Left ventricle myocardium inferior (tissue), 1 donor: ENCODE results near the gene SCAMP4. TPM values are rescaled to one million over a fixed set of nuclear protein-coding genes. Genes with fewer than 3 reads are reported as not detected.

Experiments used
- DNase-seq: peaks from one replicate; pipeline ENCODE4 v3.0.0-alpha.2; 2020
- H3K27ac ChIP-seq: fragments of 200-600 bp; replicated peaks from 2 replicates; pipeline ENCODE4 v1.8.0; 2021
- H3K27me3 ChIP-seq: fragments of 200-600 bp; 2 replicates; pipeline ENCODE4 v1.8.0; 2021; ENCODE audit warnings: low read depth
- H3K36me3 ChIP-seq: fragments of 200-600 bp; 2 replicates; pipeline ENCODE4 v1.8.0; 2021
- H3K4me1 ChIP-seq: fragments of 200-600 bp; 2 replicates; pipeline ENCODE4 v1.8.0; 2021
- H3K4me3 ChIP-seq: fragments of 200-600 bp; 2 replicates; pipeline ENCODE4 v1.8.0; 2021; ENCODE audit warnings: mild to moderate bottlenecking, moderate library complexity
- H3K9me3 ChIP-seq: fragments of 200-600 bp; replicated peaks from 2 replicates; pipeline ENCODE4 v1.8.0; 2021
- CTCF ChIP-seq: fragments of 200-600 bp; IDR thresholded peaks from 2 replicates; pipeline ENCODE4 v1.8.0; 2021; ENCODE audit warnings: antibody characterized with exemption, mild to moderate bottlenecking, borderline replicate concordance
- intact Hi-C: fragments of 100-400 bp; cut with micrococcal nuclease; formaldehyde crosslinking; loops from one replicate; pipeline ENCODE4 v1.11.0; 2022
- total RNA-seq: library from RNA; stranded (reverse); fragmentation: NEBNext Ultra II Directional; extraction: Animal tissue kit (Norgen Biotek cat#: 25700); gene quantifications from one replicate; pipeline ENCODE4 v1.2.1, GENCODE V29; 2021
- donor health status: DM: no; HTN: yes; CAD: no; lungs with severe emphysema.

SCAMP4 gene
- total RNA-seq, 1 donor from 2014 or later: 16.2 TPM

GRCh38 chr19:1974381-1975161 is 69.4 kb downstream of the SCAMP4 start:
- Histone ChIP-seq H3K27ac (no peak overlapping the region), H3K4me1 (no peaks in the 10 kb centered on the region), H3K27me3 (no peaks in the 10 kb centered on the region), H3K4me3 (no peak overlapping the region), H3K36me3 (peaks cover 40% of the 10 kb centered on the region), H3K9me3 (no peaks in the 10 kb centered on the region)
- intact Hi-C loops: no loop called here
- TF ChIP-seq CTCF: no peak
- DNase-seq: no peak

- Histone ChIP-seq H3K4me1 (no peaks in the 10 kb centered on the region), H3K4me3 (no peak overlapping the region), H3K27ac (no peak overlapping the region), H3K27me3 (no peaks in the 10 kb centered on the region), H3K36me3 (peaks cover 40% of the 10 kb centered on the region), H3K9me3 (no peaks in the 10 kb centered on the region)
- TF ChIP-seq CTCF: no peak
- intact Hi-C loops: no loop called here
- no peak for DNase-seq
Observed at GRCh38 chr19:1975162-1975480, 69.9 kb downstream of the SCAMP4 start.

Other genes with a start within 250 kb of the SCAMP4 start
- gene ONECUT3, start 151.9 kb upstream of the SCAMP4 start, total RNA-seq: not detected
- gene ATP8B3, start 93.1 kb upstream of the SCAMP4 start, total RNA-seq: 0.41 TPM
- 17.7 TPM for gene REXO1, start 56.9 kb upstream of the SCAMP4 start, total RNA-seq
- 6.4 TPM for gene KLF16, start 41.8 kb upstream of the SCAMP4 start, total RNA-seq
- 55.6 TPM for gene ABHD17A, start 19.9 kb upstream of the SCAMP4 start, total RNA-seq
- gene ADAT3, start within 50 bp of the SCAMP4 start, total RNA-seq: 1.8 TPM
- 24.5 TPM for gene CSNK1G2, start 35.8 kb downstream of the SCAMP4 start, total RNA-seq
- 53.4 TPM for gene BTBD2, start 110.3 kb downstream of the SCAMP4 start, total RNA-seq
- 200 TPM for gene MKNK2, start 145.8 kb downstream of the SCAMP4 start, total RNA-seq
- gene MOB3A, start 190.9 kb downstream of the SCAMP4 start, total RNA-seq: 16.1 TPM
- gene IZUMO4, start 191.5 kb downstream of the SCAMP4 start, total RNA-seq: 2.8 TPM
- 75.4 TPM for gene AP3D1, start 246.2 kb downstream of the SCAMP4 start, total RNA-seq